Measurements from ENCODE around the gene RGS19.
"Not testable (repeated sequence)": the region's sequence is repeated elsewhere in the genome, so short reads cannot be mapped to it uniquely, and the experiment has no call there.

Gene RGS19

GRCh38 chr20:64088586-64088985 lies 9.3 kb upstream of the RGS19 start:
- H3K27me3 Mint-ChIP-seq, H3K9me3 Mint-ChIP-seq, H3K4me3 Mint-ChIP-seq, H3K36me3 Mint-ChIP-seq, H3K4me1 Mint-ChIP-seq, H3K27ac Mint-ChIP-seq: not testable (repeated sequence)

- H3K27ac Mint-ChIP-seq, H3K9me3 Mint-ChIP-seq, H3K4me3 Mint-ChIP-seq, H3K27me3 Mint-ChIP-seq, H3K36me3 Mint-ChIP-seq: not testable (repeated sequence)
- H3K4me1 Mint-ChIP-seq: peaks cover 16% of the 10 kb centered on the region
Observed at GRCh38 chr20:64087226-64087825, 8.0 kb upstream of the RGS19 start.

- no peak overlapping the region for H3K27ac Mint-ChIP-seq
- H3K4me1 Mint-ChIP-seq: peaks cover 19% of the 10 kb centered on the region
- no peak overlapping the region for H3K4me3 Mint-ChIP-seq
- peaks cover 2% of the 10 kb centered on the region for H3K27me3 Mint-ChIP-seq
- H3K9me3 Mint-ChIP-seq: no peaks in the 10 kb centered on the region
- no peaks in the 10 kb centered on the region for H3K36me3 Mint-ChIP-seq
Observed at GRCh38 chr20:64086801-64087200, 7.5 kb upstream of the RGS19 start.

GRCh38 chr20:64084685-64085152 lies 5.4 kb upstream of the RGS19 start:
- Mint-ChIP-seq H3K4me3 (peak overlapping the region; percentile 90), H3K4me1 (peaks cover 27% of the 10 kb centered on the region), H3K27ac (no peak overlapping the region), H3K36me3 (no peaks in the 10 kb centered on the region), H3K27me3 (peaks cover 2% of the 10 kb centered on the region), H3K9me3 (no peaks in the 10 kb centered on the region)

- H3K27ac Mint-ChIP-seq: no peak within 1 kb of the TSS
- peaks cover 29% of the 10 kb centered on the region for H3K4me1 Mint-ChIP-seq
- H3K36me3 Mint-ChIP-seq: no peaks in the 10 kb centered on the region
- peaks cover 2% of the 10 kb centered on the region for H3K27me3 Mint-ChIP-seq
- no peaks in the 10 kb centered on the region for H3K9me3 Mint-ChIP-seq
- peak within 1 kb of the TSS; percentile 90 for H3K4me3 Mint-ChIP-seq
Observed at GRCh38 chr20:64083804-64084684, 4.7 kb upstream of the RGS19 start, which contains the start of gene LKAAEAR1. Gene LKAAEAR1 (minus strand): TSS chr20:64084398. CDS start chr20:64084219, 179 bp downstream.

- no peak overlapping the region for H3K27ac Mint-ChIP-seq
- peaks cover 35% of the 10 kb centered on the region for H3K4me1 Mint-ChIP-seq
- H3K9me3 Mint-ChIP-seq: no peaks in the 10 kb centered on the region
- peaks cover 2% of the 10 kb centered on the region for H3K27me3 Mint-ChIP-seq
- H3K36me3 Mint-ChIP-seq: no peaks in the 10 kb centered on the region
- H3K4me3 Mint-ChIP-seq: peak overlapping the region; percentile 81
Observed at GRCh38 chr20:64083378-64083803, 4.1 kb upstream of the RGS19 start.

GRCh38 chr20:64082820-64083377 lies 3.6 kb upstream of the RGS19 start:
- H3K4me3 Mint-ChIP-seq: peak overlapping the region; percentile 81
- no peaks in the 10 kb centered on the region for H3K36me3 Mint-ChIP-seq
- peaks cover 37% of the 10 kb centered on the region for H3K4me1 Mint-ChIP-seq
- H3K9me3 Mint-ChIP-seq: no peaks in the 10 kb centered on the region
- no peak overlapping the region for H3K27ac Mint-ChIP-seq
- peaks cover 2% of the 10 kb centered on the region for H3K27me3 Mint-ChIP-seq

GRCh38 chr20:64082126-64082731 lies 2.9 kb upstream of the RGS19 start:
- Mint-ChIP-seq H3K4me3 (peak overlapping the region; percentile 44), H3K4me1 (peaks cover 40% of the 10 kb centered on the region), H3K27me3 (peaks cover 2% of the 10 kb centered on the region), H3K27ac (no peak overlapping the region), H3K36me3 (no peaks in the 10 kb centered on the region), H3K9me3 (no peaks in the 10 kb centered on the region)

- peaks cover 2% of the 10 kb centered on the region for H3K27me3 Mint-ChIP-seq
- no peak overlapping the region for H3K27ac Mint-ChIP-seq
- no peaks in the 10 kb centered on the region for H3K9me3 Mint-ChIP-seq
- H3K4me3 Mint-ChIP-seq: peak overlapping the region; percentile 24
- no peaks in the 10 kb centered on the region for H3K36me3 Mint-ChIP-seq
- H3K4me1 Mint-ChIP-seq: peaks cover 40% of the 10 kb centered on the region
Observed at GRCh38 chr20:64081624-64081964, 2.3 kb upstream of the RGS19 start.

GRCh38 chr20:64080813-64081623 lies 1.7 kb upstream of the RGS19 start:
- peaks cover 40% of the 10 kb centered on the region for H3K4me1 Mint-ChIP-seq
- no peaks in the 10 kb centered on the region for H3K9me3 Mint-ChIP-seq
- H3K27ac Mint-ChIP-seq: peak overlapping the region; percentile 17
- H3K4me3 Mint-ChIP-seq: peak overlapping the region; percentile 72
- peaks cover 2% of the 10 kb centered on the region for H3K27me3 Mint-ChIP-seq
- H3K36me3 Mint-ChIP-seq: no peaks in the 10 kb centered on the region

GRCh38 chr20:64080013-64080812 lies 895 bp upstream of the RGS19 start, which contains the start of gene OPRL1:
Gene OPRL1 (plus strand): TSS chr20:64080082. CDS start chr20:64092721, 12,639 bp downstream.
- H3K36me3 Mint-ChIP-seq: no peaks in the 10 kb centered on the region
- H3K4me1 Mint-ChIP-seq: peaks cover 40% of the 10 kb centered on the region
- peak within 1 kb of the TSS; percentile 55 for H3K27ac Mint-ChIP-seq
- H3K4me3 Mint-ChIP-seq: peak within 1 kb of the TSS; percentile 90
- H3K27me3 Mint-ChIP-seq: peaks cover 2% of the 10 kb centered on the region
- H3K9me3 Mint-ChIP-seq: no peaks in the 10 kb centered on the region

- peaks cover 36% of the 10 kb centered on the region for H3K4me1 Mint-ChIP-seq
- no peaks in the 10 kb centered on the region for H3K27me3 Mint-ChIP-seq
- no peaks in the 10 kb centered on the region for H3K36me3 Mint-ChIP-seq
- H3K4me3 Mint-ChIP-seq: peak overlapping the region; percentile 90
- no peaks in the 10 kb centered on the region for H3K9me3 Mint-ChIP-seq
- peak overlapping the region; percentile 14 for H3K27ac Mint-ChIP-seq
Observed at GRCh38 chr20:64078934-64079272, 415 bp downstream of the RGS19 start.

GRCh38 chr20:64077876-64078551 lies 1.3 kb downstream of the RGS19 start:
- Mint-ChIP-seq H3K27ac (peak overlapping the region; percentile 84), H3K27me3 (no peaks in the 10 kb centered on the region), H3K4me3 (peak overlapping the region; percentile 90), H3K4me1 (peaks cover 33% of the 10 kb centered on the region), H3K9me3 (no peaks in the 10 kb centered on the region), H3K36me3 (no peaks in the 10 kb centered on the region)

GRCh38 chr20:64077541-64077875 lies 1.8 kb downstream of the RGS19 start:
- Mint-ChIP-seq H3K27me3 (no peaks in the 10 kb centered on the region), H3K9me3 (no peaks in the 10 kb centered on the region), H3K4me1 (peaks cover 28% of the 10 kb centered on the region), H3K36me3 (no peaks in the 10 kb centered on the region), H3K27ac (no peak overlapping the region), H3K4me3 (peak overlapping the region; percentile 90)

Data from activated naive CD4-positive, alpha-beta T cell treated with anti-CD3 and anti-CD28 coated beads, Interleukin-2, amount 50 U/mL, for 24 hours (primary cell).